ENCODE data around the gene CD151.

CD151 gene

DNA sequence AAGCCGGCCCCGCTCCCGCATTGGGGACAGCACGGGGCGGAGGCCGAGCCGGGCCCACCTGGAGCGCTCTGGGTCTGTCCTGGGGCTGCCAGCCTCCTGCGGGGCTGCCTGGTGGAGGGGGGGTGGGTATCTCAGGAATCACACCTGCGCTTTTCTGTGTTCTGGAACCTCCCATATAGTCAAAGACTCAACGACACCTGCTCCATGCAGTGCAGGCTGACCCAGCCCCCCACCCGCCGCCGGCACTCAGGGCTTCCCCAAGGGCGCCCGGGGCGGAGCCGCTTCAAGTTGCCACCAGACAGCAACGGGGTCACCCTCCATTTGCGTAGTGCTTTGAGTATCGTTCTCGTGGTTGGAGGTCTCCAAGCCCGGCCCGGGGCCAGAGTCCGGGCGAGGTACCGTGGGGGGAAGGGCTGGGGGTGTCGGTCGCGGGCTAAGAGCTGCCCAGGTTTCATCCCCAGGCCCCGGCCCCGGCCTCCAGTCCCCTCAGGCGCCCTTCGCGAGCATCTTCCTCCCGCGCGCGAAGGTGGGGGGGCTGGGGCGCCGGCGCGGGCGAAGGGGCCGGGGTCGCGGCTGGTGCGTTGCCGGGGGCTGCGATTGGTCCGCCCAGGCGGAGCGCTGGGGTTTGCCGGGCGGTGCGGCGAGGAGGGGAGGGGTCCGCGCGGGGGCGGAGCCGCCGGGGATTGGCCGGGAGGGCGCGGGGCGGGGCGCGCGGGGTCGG, 16.5 kb downstream of the CD151 start:
- DNase-seq (no peak), ATAC-seq (no peak)
- Mint-ChIP-seq H3K27me3 (peaks cover 11% of the 10 kb centered on the region), H3K4me1 (peaks cover 39% of the 10 kb centered on the region), H3K27ac (no peak overlapping the region), H3K9me3 (no peaks in the 10 kb centered on the region), H3K4me3 (peak overlapping the region; percentile 77 to 84)

- no peaks in the 10 kb centered on the region for H3K9me3 Mint-ChIP-seq
- peaks cover 11% of the 10 kb centered on the region for H3K27me3 Mint-ChIP-seq
- no peak for DNase-seq
- ATAC-seq: no peak
- H3K27ac Mint-ChIP-seq: no peak overlapping the region
- peak overlapping the region; percentile 9 to 56 for H3K4me3 Mint-ChIP-seq
- H3K4me1 Mint-ChIP-seq: peaks cover 30% of the 10 kb centered on the region
Observed at GRCh38 chr11:849951-850774, 17.4 kb downstream of the CD151 start.

- Mint-ChIP-seq H3K9me3 (no peaks in the 10 kb centered on the region), H3K27ac (no peak overlapping the region), H3K4me3 (no peak overlapping the region), H3K27me3 (peaks cover 11% of the 10 kb centered on the region), H3K4me1 (peaks cover 21% of the 10 kb centered on the region)
- DNase-seq (no peak), ATAC-seq (no peak)
Observed at GRCh38 chr11:850775-851763, 18.3 kb downstream of the CD151 start.

- no peak for ATAC-seq
- H3K27ac Mint-ChIP-seq: no peak overlapping the region
- H3K4me3 Mint-ChIP-seq: no peak overlapping the region
- peaks cover 11% of the 10 kb centered on the region for H3K27me3 Mint-ChIP-seq
- no peak for DNase-seq
- peaks cover 20% of the 10 kb centered on the region for H3K4me1 Mint-ChIP-seq
- H3K9me3 Mint-ChIP-seq: no peaks in the 10 kb centered on the region
Observed at GRCh38 chr11:852762-853161, 20.0 kb downstream of the CD151 start.

DNA sequence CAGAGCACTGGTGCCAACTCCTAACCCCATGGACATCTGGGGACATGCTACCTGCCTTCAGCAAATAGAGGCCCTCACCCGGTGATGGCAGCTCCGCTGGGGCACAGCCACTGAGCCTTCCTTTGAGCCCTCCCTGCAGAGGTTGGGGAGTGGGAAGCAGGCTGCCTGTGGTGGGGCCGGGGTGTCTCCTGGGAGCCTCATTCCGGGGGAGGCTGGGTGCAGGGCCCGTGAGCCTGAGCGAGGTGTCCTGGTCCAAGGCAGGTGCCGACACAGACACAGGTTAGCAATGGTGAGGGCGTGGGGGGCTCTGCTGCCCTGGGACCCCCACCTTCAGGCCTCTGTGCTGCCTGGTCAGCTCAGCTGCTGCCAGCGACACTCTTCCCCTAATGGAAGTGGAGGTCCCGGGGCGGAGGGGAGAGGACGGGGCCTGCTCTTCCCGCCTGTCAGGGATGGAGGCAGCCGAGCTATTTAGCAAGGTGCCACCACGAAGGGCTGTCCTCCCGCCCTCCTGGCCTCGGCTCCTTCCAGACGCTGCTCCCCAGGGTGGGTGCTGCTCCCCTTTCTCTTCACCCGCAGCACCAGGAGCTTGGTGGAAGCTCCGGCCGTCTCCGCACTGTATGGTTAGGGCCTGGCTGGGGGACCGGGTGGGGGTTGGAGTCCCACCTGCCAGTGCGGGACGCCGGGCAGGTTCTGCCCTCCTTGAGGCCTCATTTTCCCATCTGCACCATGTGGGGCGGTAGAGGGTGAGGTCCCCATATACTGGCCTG, 21.1 kb downstream of the CD151 start:
- Mint-ChIP-seq H3K27me3 (peaks cover 4% of the 10 kb centered on the region), H3K27ac (no peak overlapping the region), H3K4me3 (no peak overlapping the region), H3K4me1 (peaks cover 13% of the 10 kb centered on the region), H3K9me3 (no peaks in the 10 kb centered on the region)
- DNase-seq: no peak
- no peak for ATAC-seq

DNA sequence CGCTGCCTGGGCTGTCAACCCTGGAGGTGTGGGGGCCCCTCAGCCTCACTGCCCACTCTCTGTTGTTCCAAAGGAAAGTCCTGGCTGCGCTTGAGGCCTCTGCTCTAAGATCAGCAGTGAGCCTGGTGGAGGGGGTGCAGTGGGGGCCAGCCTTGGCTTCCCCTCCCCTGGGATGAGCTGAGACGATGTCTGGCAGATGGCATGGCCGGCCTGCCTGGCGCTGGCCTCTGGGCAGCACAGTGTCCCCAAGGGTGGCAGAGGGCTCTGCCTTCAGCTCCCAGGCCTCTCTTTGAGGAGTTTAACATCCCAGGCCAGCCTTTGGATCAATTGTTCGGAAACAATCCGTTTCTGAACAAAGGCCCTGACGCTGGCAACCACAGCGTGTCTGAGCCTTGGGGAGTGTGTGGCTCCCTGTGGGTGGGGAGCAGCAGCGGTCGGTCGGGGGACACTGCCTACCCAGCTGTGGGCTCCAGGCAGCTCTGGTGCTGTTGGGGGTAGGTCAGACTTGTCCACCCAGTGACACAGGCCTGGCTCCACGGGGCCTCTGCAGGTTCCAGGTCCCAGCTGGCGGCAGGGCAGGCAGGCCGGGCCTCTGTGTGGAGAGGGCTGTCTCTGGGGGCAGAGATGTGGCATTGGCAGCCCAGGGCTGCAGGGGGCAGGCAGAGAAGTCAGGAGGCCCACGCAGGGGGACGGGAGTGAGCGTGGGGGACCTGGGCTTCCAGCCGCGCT, 22.0 kb downstream of the CD151 start:
- ATAC-seq: no peak
- peaks cover 13% of the 10 kb centered on the region for H3K4me1 Mint-ChIP-seq
- H3K27ac Mint-ChIP-seq: peak overlapping the region in 1 of 2 donors; percentile 27
- H3K9me3 Mint-ChIP-seq: no peaks in the 10 kb centered on the region
- H3K4me3 Mint-ChIP-seq: no peak overlapping the region
- no peaks in the 10 kb centered on the region for H3K27me3 Mint-ChIP-seq
- no peak for DNase-seq

- H3K9me3 Mint-ChIP-seq: no peaks in the 10 kb centered on the region
- no peak for DNase-seq
- H3K4me1 Mint-ChIP-seq: peaks cover 18% of the 10 kb centered on the region
- H3K27me3 Mint-ChIP-seq: no peaks in the 10 kb centered on the region
- H3K27ac Mint-ChIP-seq: no peak overlapping the region
- no peak overlapping the region for H3K4me3 Mint-ChIP-seq
- no peak for ATAC-seq
Observed at GRCh38 chr11:855330-855674, 22.6 kb downstream of the CD151 start.

DNA sequence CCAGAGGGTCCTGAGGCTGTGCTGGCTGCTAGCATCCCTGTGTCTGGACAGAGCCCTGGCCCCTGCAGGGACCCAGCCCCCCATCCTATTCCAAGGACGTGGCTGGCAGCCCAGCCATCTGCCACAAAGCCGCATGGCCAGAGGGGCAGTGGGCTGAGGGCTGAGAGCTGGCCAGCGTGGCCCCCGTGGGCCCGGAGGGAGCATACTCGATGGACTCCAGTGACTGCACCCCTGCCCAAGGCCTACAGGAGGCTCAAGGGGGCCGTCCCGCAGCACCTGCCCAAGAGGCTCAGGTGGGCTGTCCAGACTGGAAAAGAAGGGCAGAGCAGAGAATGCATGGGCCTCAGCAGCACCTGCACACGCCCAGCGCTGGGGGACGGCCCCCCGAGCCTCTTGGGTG, 23.0 kb downstream of the CD151 start:
- H3K4me3 Mint-ChIP-seq: no peak overlapping the region
- DNase-seq: no peak
- no peak overlapping the region for H3K27ac Mint-ChIP-seq
- H3K27me3 Mint-ChIP-seq: no peaks in the 10 kb centered on the region
- no peak for ATAC-seq
- H3K4me1 Mint-ChIP-seq: peaks cover 18% of the 10 kb centered on the region
- no peaks in the 10 kb centered on the region for H3K9me3 Mint-ChIP-seq

DNA sequence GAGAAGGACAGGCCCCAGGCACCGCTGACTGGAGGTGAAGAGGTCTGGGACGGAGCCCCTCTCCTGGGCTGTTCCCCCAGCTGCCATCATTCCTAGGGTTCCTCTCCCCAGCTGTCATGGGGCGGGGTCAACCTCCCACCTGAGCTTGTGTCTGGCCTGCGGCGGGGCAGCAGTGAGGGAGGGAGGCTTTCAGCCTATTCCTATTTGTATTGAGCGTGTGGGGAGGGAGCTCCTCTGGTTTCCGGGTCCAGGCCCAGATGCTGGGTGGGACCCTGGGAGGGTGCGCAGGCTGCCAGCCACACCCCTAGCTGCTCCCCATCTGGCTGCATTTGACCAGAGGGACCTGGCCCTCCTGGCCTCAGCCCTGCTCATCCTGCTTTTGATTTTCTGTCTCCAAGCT, 23.6 kb downstream of the CD151 start:
- Mint-ChIP-seq H3K9me3 (no peaks in the 10 kb centered on the region), H3K4me1 (peaks cover 18% of the 10 kb centered on the region), H3K27me3 (no peaks in the 10 kb centered on the region), H3K4me3 (no peak overlapping the region), H3K27ac (peak overlapping the region; percentile 82 to 96)
- ATAC-seq (no peak), DNase-seq (no peak)

DNA sequence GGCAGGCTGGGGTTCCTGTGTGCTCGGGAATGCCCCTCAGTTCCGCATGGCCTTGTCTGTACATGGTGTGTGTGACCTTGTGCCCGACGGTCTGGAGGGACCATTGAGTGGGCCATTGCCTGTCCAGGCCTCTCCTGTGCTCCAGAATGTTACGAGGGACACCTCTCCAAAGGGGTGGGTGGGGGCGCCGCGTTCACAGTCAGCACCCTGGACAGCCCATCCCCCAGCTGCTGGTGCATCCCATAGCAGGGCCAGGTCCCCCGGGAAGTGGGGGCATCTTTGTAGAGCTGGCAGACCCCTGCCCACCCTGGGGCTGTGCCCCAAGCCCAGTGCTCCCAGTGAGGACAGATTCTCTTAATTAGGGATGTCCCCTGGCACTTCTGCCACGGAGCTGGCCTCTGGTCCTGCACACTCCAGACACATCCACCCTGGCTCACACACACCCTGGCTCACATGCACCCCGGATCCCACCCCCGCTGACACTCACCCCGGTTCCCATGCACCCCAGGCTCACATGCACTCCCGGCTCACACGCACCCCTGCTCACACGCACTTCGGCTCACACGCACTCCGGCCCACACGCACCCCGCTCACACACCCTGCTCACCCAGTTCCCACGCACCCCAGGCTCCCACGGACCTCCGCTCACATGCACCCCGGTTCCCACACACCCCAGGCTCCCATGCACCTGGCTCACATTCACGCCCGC, 25.5 kb downstream of the CD151 start:
- Mint-ChIP-seq H3K27me3 (no peaks in the 10 kb centered on the region), H3K4me1 (peaks cover 18% of the 10 kb centered on the region), H3K27ac (peak overlapping the region; percentile 4 to 62), H3K9me3 (no peaks in the 10 kb centered on the region), H3K4me3 (peak overlapping the region in 1 of 2 donors; percentile 26)
- ATAC-seq (no peak), DNase-seq (no peak)

GRCh38 chr11:858762-859339, 26.1 kb downstream of the CD151 start:
- Mint-ChIP-seq H3K27me3 (no peaks in the 10 kb centered on the region), H3K9me3 (no peaks in the 10 kb centered on the region), H3K4me3 (peak overlapping the region in 1 of 2 donors; percentile 26), H3K4me1 (peaks cover 18% of the 10 kb centered on the region), H3K27ac (peak overlapping the region in 1 of 2 donors; percentile 62)
- ATAC-seq (peak; percentile 29), DNase-seq (no peak)

- Mint-ChIP-seq H3K27ac (peak overlapping the region in 1 of 2 donors; percentile 96), H3K4me1 (peaks cover 18% of the 10 kb centered on the region), H3K27me3 (no peaks in the 10 kb centered on the region), H3K9me3 (no peaks in the 10 kb centered on the region), H3K4me3 (no peak overlapping the region)
- peak; percentile 27 for ATAC-seq
- DNase-seq: no peak
Observed at GRCh38 chr11:859394-860131, 26.8 kb downstream of the CD151 start.
